ENCODE results near the gene PPIL4. TPM values are rescaled to one million over a fixed set of nuclear protein-coding genes. Genes with fewer than 3 reads are reported as not detected.

The PPIL4 gene
- total and polyA plus RNA-seq, 12 donors: 9.4 to 22.0 (median 17.6) TPM

GRCh38 chr6:149563928-149564325 lies 18.1 kb upstream of the PPIL4 start:
- no peak overlapping the region for H3K4me3 ChIP-seq
- 77 to 84% methylated on average over 3 of the region's 3 CpGs for WGBS, 2 donors
- H3K27me3 ChIP-seq: no peaks in the 10 kb centered on the region
- TF ChIP-seq CTCF (IDR thresholded peaks at IDR 0.05): no peak
- no peaks in the 10 kb centered on the region for H3K36me3 ChIP-seq
- H3K9me3 ChIP-seq: no peaks in the 10 kb centered on the region
- DNase-seq (no peak), ATAC-seq (no peak)
- intact Hi-C loops (cut with DNase I): loop anchor here in 2 of 10 donors (10.0 kb wide), 1 partner anchor 151 kb away; the partner anchor contains the start of gene LATS1 (in 2 of the 2)
- H3K4me1 ChIP-seq: peaks cover 0 to 29% (median 20%) of the 10 kb centered on the region in 9 donors
- H3K27ac ChIP-seq: no peak overlapping the region

GRCh38 chr6:149563203-149563927 lies 17.5 kb upstream of the PPIL4 start:
- DNase-seq: no peak
- Histone ChIP-seq H3K27me3 (no peaks in the 10 kb centered on the region), H3K36me3 (no peaks in the 10 kb centered on the region), H3K4me3 (no peak overlapping the region), H3K27ac (peak overlapping the region in 1 of 10 donors; percentile 20), H3K4me1 (peaks cover 0 to 23% (median 20%) of the 10 kb centered on the region in 9 donors), H3K9me3 (no peaks in the 10 kb centered on the region)
- TF ChIP-seq CTCF (IDR thresholded peaks at IDR 0.05): no peak
- no peak for ATAC-seq
- intact Hi-C loops (cut with DNase I): loop anchor here in 2 of 10 donors (10.0 kb wide), 1 partner anchor 151 kb away; the partner anchor contains the start of gene LATS1 (in 2 of the 2)
- 82 to 88% methylated on average over 5 of the region's 5 CpGs for WGBS, 2 donors

- TF ChIP-seq CTCF (IDR thresholded peaks at IDR 0.05): peak in 6 of 9 donors; percentile 11 to 43 (median 20)
- Histone ChIP-seq H3K36me3 (no peaks in the 10 kb centered on the region), H3K27ac (no peak overlapping the region), H3K4me3 (no peak overlapping the region), H3K27me3 (peaks cover 0 to 11% (median 0%) of the 10 kb centered on the region in 7 donors), H3K9me3 (no peaks in the 10 kb centered on the region), H3K4me1 (peaks cover 0 to 12% (median 7%) of the 10 kb centered on the region in 9 donors)
- DNase-seq: no peak
- intact Hi-C loops (cut with DNase I): loop anchor here in 2 of 10 donors (10.0 kb wide), 1 partner anchor 154 kb away; the partner anchor contains the start of gene LATS1 (in 2 of the 2)
- 58 to 61% methylated on average over 3 of the region's 3 CpGs for WGBS, 2 donors
- ATAC-seq: no peak
These were observed 14.9 kb upstream of the PPIL4 start for GRCh38 chr6:149560736-149561135.

- no peaks in the 10 kb centered on the region for H3K9me3 ChIP-seq
- no peak overlapping the region for H3K27ac ChIP-seq
- peaks cover 0 to 24% (median under 1%) of the 10 kb centered on the region in 7 donors for H3K27me3 ChIP-seq
- TF ChIP-seq CTCF (IDR thresholded peaks at IDR 0.05): no peak
- 57 to 76% methylated on average over 2 of the region's 2 CpGs for WGBS, 2 donors
- no peaks in the 10 kb centered on the region for H3K36me3 ChIP-seq
- peaks cover 0 to 5% (median 0%) of the 10 kb centered on the region in 9 donors for H3K4me1 ChIP-seq
- no peak overlapping the region for H3K4me3 ChIP-seq
- DNase-seq: no peak
- intact Hi-C loops (cut with DNase I): no loop called here
- ATAC-seq: no peak
These were observed 13.5 kb upstream of the PPIL4 start for GRCh38 chr6:149559389-149559788.

Measured in heart right ventricle (tissue), 16 donors.